MM.1S (cell line): ENCODE measurements around the gene POLR1A.

Experiments used
- DNase-seq: peaks from one replicate; pipeline ENCODE4 v3.0.0-alpha.2; 2015
- H2AFZ ChIP-seq: fragments of 300-600 bp; sonication (generic); 2 replicates; pipeline ENCODE4 v1.6.0; 2016; ENCODE audit warnings: antibody characterized with exemption, low read length
- H3F3A ChIP-seq: fragments of 300-600 bp; sonication (generic); 2 replicates; pipeline ENCODE4 v1.6.1; 2016; ENCODE audit warnings: mild to moderate bottlenecking, antibody characterized with exemption, low read length, moderate library complexity, mixed read lengths; ENCODE audit not compliant: insufficient read depth
- H3K27ac ChIP-seq: fragments of 300-600 bp; sonication (generic); 2 replicates; pipeline ENCODE4 v1.5.1; 2016; ENCODE audit warnings: mild to moderate bottlenecking, low read length
- H3K27me3 ChIP-seq: fragments of 300-600 bp; sonication (generic); replicated peaks from 2 replicates; pipeline ENCODE4 v1.6.0; 2016; ENCODE audit warnings: low read length; ENCODE audit not compliant: insufficient read depth
- H3K36me3 ChIP-seq: fragments of 300-600 bp; sonication (generic); replicated peaks from 2 replicates; pipeline ENCODE4 v1.6.1; 2016; ENCODE audit warnings: mild to moderate bottlenecking, low read length, mixed read lengths; ENCODE audit not compliant: insufficient read depth
- H3K4me1 ChIP-seq: fragments of 300-600 bp; sonication (generic); 2 replicates; pipeline ENCODE4 v1.6.1; 2016; ENCODE audit warnings: low read length, mixed read lengths
- H3K4me2 ChIP-seq: fragments of 300-600 bp; sonication (generic); 2 replicates; pipeline ENCODE4 v1.6.0; 2016; ENCODE audit warnings: low read depth, low read length
- H3K4me3 ChIP-seq: fragments of 300-600 bp; sonication (generic); 2 replicates; pipeline ENCODE4 v1.5.1; 2016; ENCODE audit warnings: low read length, mixed read lengths
- H3K79me2 ChIP-seq: fragments of 300-600 bp; sonication (generic); 2 replicates; pipeline ENCODE4 v1.6.1; 2016; ENCODE audit warnings: mixed run types, low read length, mixed read lengths
- H3K9ac ChIP-seq: fragments of 300-600 bp; sonication (generic); 2 replicates; pipeline ENCODE4 v1.6.1; 2016; ENCODE audit warnings: low read length, mixed read lengths
- H3K9me2 ChIP-seq: fragments of 300-600 bp; sonication (generic); replicated peaks from 2 replicates; pipeline ENCODE4 v1.6.1; 2016; ENCODE audit warnings: mild to moderate bottlenecking, low read length, mixed read lengths; ENCODE audit not compliant: insufficient read depth
- H3K9me3 ChIP-seq: fragments of 300-600 bp; sonication (generic); replicated peaks from 2 replicates; pipeline ENCODE4 v1.6.1; 2016; ENCODE audit warnings: mild to moderate bottlenecking, low read length, mixed read lengths; ENCODE audit not compliant: insufficient read depth
- H4K20me1 ChIP-seq: fragments of 300-600 bp; sonication (generic); 2 replicates; pipeline ENCODE4 v1.6.1; 2016; ENCODE audit warnings: mild to moderate bottlenecking, low read length, moderate library complexity, mixed read lengths; ENCODE audit not compliant: insufficient read depth
- CTCF ChIP-seq: fragments of 300-600 bp; sonication (generic); IDR thresholded peaks from 2 replicates; pipeline ENCODE4 v1.5.1; 2016; ENCODE audit warnings: antibody characterized with exemption, low read length, mixed read lengths
- EZH2 ChIP-seq: fragments of 300-600 bp; sonication (generic); optimal IDR thresholded peaks from 2 replicates; pipeline ENCODE3; 2017; ENCODE audit warnings: low read depth, mild to moderate bottlenecking, antibody characterized with exemption, low read length, mixed read lengths
- EZH2phosphoT487 ChIP-seq: fragments of 300-600 bp; sonication (generic); IDR thresholded peaks from 2 replicates; pipeline ENCODE4 v1.6.1; 2018; ENCODE audit warnings: antibody characterized with exemption, low read length

Gene POLR1A

GRCh38 chr2:86064006-86064405 lies 41.7 kb downstream of the POLR1A start:
- H4K20me1 ChIP-seq: no peaks in the 10 kb centered on the region
- no peaks in the 10 kb centered on the region for H3K27me3 ChIP-seq
- TF ChIP-seq CTCF (no peak), EZH2phosphoT487 (no peak), EZH2 (no peak)
- H3K4me1 ChIP-seq: peaks cover 46% of the 10 kb centered on the region
- H3K9ac ChIP-seq: peak overlapping the region; percentile 12; the same call in 1 of the 2 replicates
- peak overlapping the region; percentile 79 for H3K27ac ChIP-seq
- H3K9me3 ChIP-seq: no peaks in the 10 kb centered on the region
- peaks cover 8% of the 10 kb centered on the region; the same call in 1 of the 2 replicates for H3K36me3 ChIP-seq
- H3K9me2 ChIP-seq: no peaks in the 10 kb centered on the region
- H3K79me2 ChIP-seq: peaks cover 34% of the 10 kb centered on the region
- DNase-seq: peak; percentile 83
- H2AFZ ChIP-seq: no peak overlapping the region
- H3K4me3 ChIP-seq: no peak overlapping the region
- peak overlapping the region; percentile 58 for H3K4me2 ChIP-seq
- H3F3A ChIP-seq: peaks cover 33% of the 10 kb centered on the region

GRCh38 chr2:86062043-86062442 lies 43.6 kb downstream of the POLR1A start:
- Histone ChIP-seq H3K9ac (no peak overlapping the region), H3K79me2 (peaks cover 31% of the 10 kb centered on the region), H3K4me2 (no peak overlapping the region), H2AFZ (no peak overlapping the region), H3K4me3 (no peak overlapping the region), H3K27ac (no peak overlapping the region), H3K36me3 (peaks cover 8% of the 10 kb centered on the region; the same call in 1 of the 2 replicates), H3K9me2 (no peaks in the 10 kb centered on the region), H3F3A (peaks cover 26% of the 10 kb centered on the region), H3K9me3 (no peaks in the 10 kb centered on the region), H3K4me1 (peaks cover 30% of the 10 kb centered on the region), H3K27me3 (no peaks in the 10 kb centered on the region), H4K20me1 (no peaks in the 10 kb centered on the region)
- no peak for DNase-seq
- no peak for TF ChIP-seq CTCF
- no peak for TF ChIP-seq EZH2
- no peak for TF ChIP-seq EZH2phosphoT487

- Histone ChIP-seq H3K27me3 (no peaks in the 10 kb centered on the region), H3K27ac (no peak overlapping the region), H3K4me2 (no peak overlapping the region), H3K4me3 (no peak overlapping the region), H3F3A (no peaks in the 10 kb centered on the region), H2AFZ (no peak overlapping the region), H3K36me3 (peaks cover 4% of the 10 kb centered on the region; the same call in 1 of the 2 replicates), H3K9me3 (no peaks in the 10 kb centered on the region), H3K4me1 (no peaks in the 10 kb centered on the region), H3K9ac (no peak overlapping the region), H3K79me2 (peaks cover 11% of the 10 kb centered on the region; the same call in 1 of the 2 replicates), H4K20me1 (no peaks in the 10 kb centered on the region), H3K9me2 (no peaks in the 10 kb centered on the region)
- TF ChIP-seq CTCF (no peak), EZH2phosphoT487 (no peak), EZH2 (no peak)
- DNase-seq: no peak
These were observed 48.9 kb downstream of the POLR1A start for GRCh38 chr2:86056590-86057331.
